GM12878 (cell line): Measurements from ENCODE around the gene BCORL1. TPM values are rescaled to one million over a fixed set of nuclear protein-coding genes. Genes with fewer than 3 reads are reported as not detected.

ENCODE experiments used
- ATAC-seq: fragments of 200-7000 bp; cut with Tn5 transposase; 3 replicates; pipeline ENCODE4 v1.9.1; 2020; ENCODE audit warnings: mild to moderate bottlenecking, moderate library complexity
- BruUV-seq: library from RNA; stranded (reverse); fragments of 400-500 nt; replicated peaks from 2 replicates; lab custom pipeline; 2021; lab: Mats Ljungman, UMichigan
- CTCF ChIA-PET: fragments of 300-600 bp; sonication (Branson Sonifier 250); formaldehyde crosslinking; extraction: SDS; loops from one replicate; lab custom pipeline; 2021; ENCODE audit warnings: inconsistent platforms; lab: Yijun Ruan, JAX
- POLR2A ChIA-PET: fragments of 350-600 bp; formaldehyde crosslinking; extraction: SDS; loops from one replicate; lab custom pipeline; 2021; ENCODE audit warnings: inconsistent platforms; lab: Charles Lee
- RAD21 ChIA-PET: fragments of 300-600 bp; sonication (Branson Sonifier 250); formaldehyde crosslinking; loops from one replicate; lab custom pipeline; 2023; ENCODE audit warnings: antibody characterized with exemption; ENCODE audit not compliant: unreplicated experiment; lab: Charles Lee
- SMC1A ChIA-PET: fragments of 300-600 bp; sonication (Branson Sonifier 250); formaldehyde crosslinking; loops from one replicate; lab custom pipeline; 2023; ENCODE audit not compliant: unreplicated experiment, uncharacterized antibody; lab: Charles Lee
- DNase-seq: peaks from one replicate; pipeline ENCODE4 v3.0.0-alpha.2; 2011; ENCODE audit warnings: low read depth, low spot score
- FAIRE-seq: peaks from 3 replicates; lab custom pipeline; 2011; peaks lifted over from hg19 to GRCh38; lab: Jason Lieb, UNC
- H2AFZ ChIP-seq: 2 replicates; pipeline ENCODE4 v1.6.0; 2011; ENCODE audit warnings: low read depth, low read length, control low read depth; ENCODE audit not compliant: control insufficient read depth
- H3K27ac ChIP-seq: 2 replicates; pipeline ENCODE4 v1.5.1; 2011; ENCODE audit warnings: control low read depth; ENCODE audit not compliant: control insufficient read depth, insufficient read depth
- H3K27me3 ChIP-seq, 2 experiments: replicated peaks in 1 of 2; 2 replicates each; pipeline versions ENCODE4 v1.6.0 to v1.6.1; 2011; ENCODE audit warnings: low read length in 1 of 2; ENCODE audit not compliant: control insufficient read depth in 2 of 2, insufficient read depth in 2 of 2
- H3K36me3 ChIP-seq, 2 experiments: 2 replicates each; pipeline ENCODE4 v1.5.1; 2011; ENCODE audit warnings: low read length in 1 of 2; ENCODE audit not compliant: control insufficient read depth in 2 of 2, insufficient read depth in 2 of 2
- H3K4me1 ChIP-seq: 2 replicates; pipeline ENCODE4 v1.6.1; 2011; ENCODE audit warnings: mild to moderate bottlenecking, low read length, moderate library complexity, mixed read lengths; ENCODE audit not compliant: control insufficient read depth, insufficient read depth
- H3K4me2 ChIP-seq: 2 replicates; pipeline ENCODE4 v1.6.0; 2011; ENCODE audit warnings: control low read depth; ENCODE audit not compliant: control insufficient read depth, insufficient read depth
- H3K4me3 ChIP-seq: fragments of 200-600 bp; sonication (generic); 2 replicates; pipeline ENCODE4 v1.5.1; 2016
- H3K79me2 ChIP-seq: 2 replicates; pipeline ENCODE4 v1.6.0; 2011; ENCODE audit warnings: low read length; ENCODE audit not compliant: control insufficient read depth, insufficient read depth
- H3K9ac ChIP-seq: 2 replicates; pipeline ENCODE4 v1.8.0; 2011; ENCODE audit warnings: low read length, control low read depth, mixed read lengths; ENCODE audit not compliant: control insufficient read depth, insufficient read depth
- H3K9me3 ChIP-seq: replicated peaks from 3 replicates; pipeline ENCODE4 v1.5.1; 2011; ENCODE audit warnings: mild to moderate bottlenecking, low read length; ENCODE audit not compliant: control insufficient read depth, insufficient read depth
- H4K20me1 ChIP-seq: 2 replicates; pipeline ENCODE4 v1.6.0; 2011; ENCODE audit not compliant: control insufficient read depth, insufficient read depth
- CHD1 ChIP-seq: IDR thresholded peaks from 2 replicates; pipeline ENCODE4 v1.6.1; 2012; ENCODE audit warnings: low read depth, low read length, improper control_type of control experiment
- FOXM1 ChIP-seq: IDR thresholded peaks from 2 replicates; pipeline ENCODE4 v1.6.1; 2012; ENCODE audit warnings: low read depth, mild to moderate bottlenecking, inconsistent platforms, low read length, moderate library complexity
- JUND ChIP-seq: IDR thresholded peaks from 2 replicates; pipeline ENCODE4 v1.6.1; 2012; ENCODE audit warnings: low read depth, mild to moderate bottlenecking, low read length, improper control_type of control experiment, moderate library complexity
- MEF2A ChIP-seq: IDR thresholded peaks from 2 replicates; pipeline ENCODE4 v1.6.1; 2011; ENCODE audit warnings: low read depth, mild to moderate bottlenecking, low read length, moderate library complexity; ENCODE audit not compliant: insufficient read depth
- NR2F1 ChIP-seq: fragments of 450-650 bp; conservative IDR thresholded peaks from 2 replicates; pipeline ENCODE4 v1.6.1; 2017; ENCODE audit warnings: mild to moderate bottlenecking
- STAT3 ChIP-seq: IDR thresholded peaks from 2 replicates; pipeline ENCODE4 v1.6.1; 2011; ENCODE audit warnings: low read depth, low read length, improper control_type of control experiment
- ZBED1 ChIP-seq: IDR thresholded peaks from 2 replicates; pipeline ENCODE4 v1.6.1; 2016; ENCODE audit warnings: borderline replicate concordance
- ZNF592 ChIP-seq: fragments of 450-650 bp; IDR thresholded peaks from 2 replicates; pipeline ENCODE4 v1.6.1; 2017; ENCODE audit warnings: mild to moderate bottlenecking, moderate library complexity
- WGBS: methylation state at CpG from one replicate; pipeline ENCODE4 v1.1.6; 2016; ENCODE audit warnings: low lambda C conversion rate; ENCODE audit not compliant: insufficient replicate concordance, insufficient coverage; ENCODE audit errors: missing lambda C conversion rate; 5-methylcytosine and 5-hydroxymethylcytosine counted together
- in situ Hi-C: fragments of 300-500 bp; cut with MboI; formaldehyde crosslinking; loops from 9 replicates; pipeline ENCODE4 v1.14.3; 2018; ENCODE audit warnings: mixed read lengths
- intact Hi-C: fragments of 100-400 bp; cut with micrococcal nuclease; formaldehyde crosslinking; loops from one replicate; pipeline ENCODE4 v1.14.2; 2022; ENCODE audit not compliant: unreplicated experiment
- polyA plus RNA-seq, 11 experiments: library from polyadenylated mRNA; depleted of rRNA in 4 of 11; unstranded in 6 of 11; stranded (reverse) in 5 of 11; fragments of >200 nt; fragmentation: Nextera tagmentation in 4 of 11; fragmentation: Illumina TruSeq in 1 of 11; extraction: Ambion mirVana in 4 of 11; extraction: Trizol in 1 of 11; gene quantifications; 1 replicate in 1 of 11; 2 replicates in 10 of 11; pipeline versions ENCODE4 v1.2.1 to v1.2.3, GENCODE V29; 2011 to 2016; ENCODE audit warnings: inconsistent platforms in 2 of 11, missing spikeins in 2 of 11, low read depth in 1 of 11
- total RNA-seq, 4 experiments: library from RNA; depleted of rRNA in 3 of 4; stranded (reverse); fragments of >200 nt in 3 of 4; fragmentation: Illumina TruSeq in 1 of 4; extraction: Trizol in 1 of 4; gene quantifications; 2 replicates each; pipeline versions ENCODE4 v1.2.1 to v1.2.3, GENCODE V29; 2013 to 2021
- TF ChIP-seq, protein P1 (sequence below): IDR thresholded peaks from 2 replicates; pipeline ENCODE4 v1.6.1; 2011; ENCODE audit warnings: borderline replicate concordance, low read depth, mild to moderate bottlenecking, moderate library complexity, low read length; ENCODE audit not compliant: insufficient read depth, poor library complexity, severe bottlenecking
- TF ChIP-seq, protein P2 (sequence below): fragments of 450-650 bp; IDR thresholded peaks from 2 replicates; pipeline ENCODE4 v1.6.1; 2014; ENCODE audit warnings: mild to moderate bottlenecking

The BCORL1 gene
- total and polyA plus RNA-seq, 10 of the 15 experiments (the other 5 are each of a cell fraction or from before 2014, with no cell fraction given) = 0.16 to 7.2 (median 0.94) TPM

GRCh38 chrX:129953334-129953648 lies 29.1 kb upstream of the BCORL1 start:
- ChIA-PET SMC1A (no interaction called here), CTCF (interaction anchor here (2.0 kb wide), 1 partner anchor 28 kb away, joined by 6 read pairs; no protein-coding TSS in a partner anchor), RAD21 (no interaction called here), POLR2A (interaction anchor here (1.0 kb wide), 1 partner anchor 9 kb away, joined by 3 read pairs; no protein-coding TSS in a partner anchor)
- intact Hi-C loops (no loop called here), in situ Hi-C loops (no loop called here)
- no peak overlapping the region for H2AFZ ChIP-seq
- ATAC-seq = no peak
- peak overlapping the region; percentile 44; the same call in 1 of the 2 replicates for H3K4me3 ChIP-seq
- no peak overlapping the region for H3K27ac ChIP-seq
- no peaks in the 10 kb centered on the region for H4K20me1 ChIP-seq
- FAIRE-seq = no peak
- no peaks in the 10 kb centered on the region for H3K79me2 ChIP-seq
- peaks cover 7% of the 10 kb centered on the region for H3K4me1 ChIP-seq
- TF ChIP-seq FOXM1 = no peak
- TF ChIP-seq, protein P1, sequence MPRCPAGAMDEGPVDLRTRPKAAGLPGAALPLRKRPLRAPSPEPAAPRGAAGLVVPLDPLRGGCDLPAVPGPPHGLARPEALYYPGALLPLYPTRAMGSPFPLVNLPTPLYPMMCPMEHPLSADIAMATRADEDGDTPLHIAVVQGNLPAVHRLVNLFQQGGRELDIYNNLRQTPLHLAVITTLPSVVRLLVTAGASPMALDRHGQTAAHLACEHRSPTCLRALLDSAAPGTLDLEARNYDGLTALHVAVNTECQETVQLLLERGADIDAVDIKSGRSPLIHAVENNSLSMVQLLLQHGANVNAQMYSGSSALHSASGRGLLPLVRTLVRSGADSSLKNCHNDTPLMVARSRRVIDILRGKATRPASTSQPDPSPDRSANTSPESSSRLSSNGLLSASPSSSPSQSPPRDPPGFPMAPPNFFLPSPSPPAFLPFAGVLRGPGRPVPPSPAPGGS = no peak
- TF ChIP-seq, protein P2, sequence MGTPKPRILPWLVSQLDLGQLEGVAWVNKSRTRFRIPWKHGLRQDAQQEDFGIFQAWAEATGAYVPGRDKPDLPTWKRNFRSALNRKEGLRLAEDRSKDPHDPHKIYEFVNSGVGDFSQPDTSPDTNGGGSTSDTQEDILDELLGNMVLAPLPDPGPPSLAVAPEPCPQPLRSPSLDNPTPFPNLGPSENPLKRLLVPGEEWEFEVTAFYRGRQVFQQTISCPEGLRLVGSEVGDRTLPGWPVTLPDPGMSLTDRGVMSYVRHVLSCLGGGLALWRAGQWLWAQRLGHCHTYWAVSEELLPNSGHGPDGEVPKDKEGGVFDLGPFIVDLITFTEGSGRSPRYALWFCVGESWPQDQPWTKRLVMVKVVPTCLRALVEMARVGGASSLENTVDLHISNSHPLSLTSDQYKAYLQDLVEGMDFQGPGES = no peak
- H3K9me3 ChIP-seq = no peaks in the 10 kb centered on the region
- H3K4me2 ChIP-seq = peak overlapping the region; percentile 50
- no peak overlapping the region for H3K9ac ChIP-seq
- DNase-seq = no peak
- no peaks in the 10 kb centered on the region for H3K36me3 ChIP-seq
- H3K27me3 ChIP-seq = no peaks in the 10 kb centered on the region; a peak in 1 of 4 replicates
- BruUV-seq = no TSS peak
- WGBS = 52% methylated on average over 18 of the region's 18 CpGs

DNA sequence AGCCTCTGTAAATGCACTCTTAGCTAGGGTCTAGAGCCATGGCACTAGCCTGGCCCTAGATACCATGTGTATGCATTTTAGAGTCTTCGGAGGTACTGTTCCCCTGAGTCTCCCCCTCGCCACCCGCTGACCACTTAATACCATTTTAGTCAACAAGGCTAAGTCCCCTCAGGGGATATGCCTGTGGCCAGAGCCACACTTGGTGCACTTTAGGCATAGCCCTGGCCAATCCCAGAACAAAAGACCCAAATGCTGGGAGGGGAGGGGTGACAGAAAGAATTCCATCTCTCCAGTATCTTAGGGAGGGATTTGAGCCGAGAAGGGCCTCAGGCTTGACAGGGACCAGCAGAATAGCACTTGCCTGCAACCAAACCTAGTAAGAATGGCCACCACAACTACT lies 28.6 kb upstream of the BCORL1 start:
- intact Hi-C loops = no loop called here
- RAD21 ChIA-PET = no interaction called here
- Histone ChIP-seq H3K4me2 (no peak overlapping the region), H3K27ac (no peak overlapping the region), H3K9ac (no peak overlapping the region), H2AFZ (no peak overlapping the region), H3K79me2 (no peaks in the 10 kb centered on the region), H3K4me3 (no peak overlapping the region), H3K4me1 (peaks cover 7% of the 10 kb centered on the region), H3K36me3 (no peaks in the 10 kb centered on the region), H3K27me3 (no peaks in the 10 kb centered on the region; a peak in 1 of 4 replicates), H4K20me1 (no peaks in the 10 kb centered on the region), H3K9me3 (no peaks in the 10 kb centered on the region)
- no TSS peak for BruUV-seq
- WGBS = 65% methylated on average over 4 of the region's 4 CpGs
- CTCF ChIA-PET = interaction anchor here (2.0 kb wide), 1 partner anchor 28 kb away, joined by 6 read pairs; no protein-coding TSS in a partner anchor
- SMC1A ChIA-PET = no interaction called here
- FAIRE-seq (no peak), DNase-seq (no peak), ATAC-seq (no peak)
- in situ Hi-C loops = no loop called here
- POLR2A ChIA-PET = interaction anchor here (1.0 kb wide), 1 partner anchor 9 kb away, joined by 3 read pairs; no protein-coding TSS in a partner anchor
- TF ChIP-seq JUND = no peak
- no peak for TF ChIP-seq ZBED1
- no peak for TF ChIP-seq ZNF592
- TF ChIP-seq CHD1 = no peak
- TF ChIP-seq STAT3 = no peak
- TF ChIP-seq NR2F1 = no peak
- TF ChIP-seq MEF2A = no peak
